Measurements from ENCODE around the gene MEI4.

DNA sequence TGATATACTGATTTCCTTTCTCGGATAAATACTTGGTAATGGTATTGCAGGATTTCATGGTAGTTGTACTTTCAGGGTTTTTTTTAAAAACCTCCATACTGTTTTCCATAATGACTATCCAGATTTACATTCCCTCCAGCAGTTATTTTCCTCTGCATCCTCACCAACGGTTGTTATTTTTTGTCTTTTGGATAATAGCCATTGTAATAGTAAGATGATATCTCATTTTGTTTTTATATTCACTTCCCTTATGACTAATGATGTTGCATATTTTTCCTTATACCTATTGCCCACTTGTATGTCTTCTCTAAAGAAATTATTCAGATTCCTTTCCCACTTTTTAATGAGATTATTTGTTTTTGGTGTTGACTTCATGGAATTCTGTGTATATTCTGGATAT lies 231.0 kb downstream of the MEI4 start:
- TF ChIP-seq, protein P1, sequence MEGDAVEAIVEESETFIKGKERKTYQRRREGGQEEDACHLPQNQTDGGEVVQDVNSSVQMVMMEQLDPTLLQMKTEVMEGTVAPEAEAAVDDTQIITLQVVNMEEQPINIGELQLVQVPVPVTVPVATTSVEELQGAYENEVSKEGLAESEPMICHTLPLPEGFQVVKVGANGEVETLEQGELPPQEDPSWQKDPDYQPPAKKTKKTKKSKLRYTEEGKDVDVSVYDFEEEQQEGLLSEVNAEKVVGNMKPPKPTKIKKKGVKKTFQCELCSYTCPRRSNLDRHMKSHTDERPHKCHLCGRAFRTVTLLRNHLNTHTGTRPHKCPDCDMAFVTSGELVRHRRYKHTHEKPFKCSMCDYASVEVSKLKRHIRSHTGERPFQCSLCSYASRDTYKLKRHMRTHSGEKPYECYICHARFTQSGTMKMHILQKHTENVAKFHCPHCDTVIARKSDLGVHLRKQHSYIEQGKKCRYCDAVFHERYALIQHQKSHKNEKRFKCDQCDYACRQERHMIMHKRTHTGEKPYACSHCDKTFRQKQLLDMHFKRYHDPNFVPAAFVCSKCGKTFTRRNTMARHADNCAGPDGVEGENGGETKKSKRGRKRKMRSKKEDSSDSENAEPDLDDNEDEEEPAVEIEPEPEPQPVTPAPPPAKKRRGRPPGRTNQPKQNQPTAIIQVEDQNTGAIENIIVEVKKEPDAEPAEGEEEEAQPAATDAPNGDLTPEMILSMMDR (IDR thresholded peaks at IDR 0.05 in 2 of 3, conservative IDR thresholded peaks at IDR 0.05 in 1 of 3; ENCODE audit: borderline replicate concordance in 1 of 3, insufficient read depth in 1 of 3, low read depth in 2 of 3, low read length in 2 of 3) = no peak
- TF ChIP-seq POLR2A (IDR thresholded peaks at IDR 0.05; ENCODE audit: borderline replicate concordance, extremely low read depth, insufficient read depth, insufficient read length) (no peak), RAD21 (IDR thresholded peaks at IDR 0.05; ENCODE audit: low read depth) (no peak), POLR2AphosphoS5 (IDR thresholded peaks at IDR 0.05; ENCODE audit: low read depth, low read length) (no peak), EZH2 (IDR thresholded peaks at IDR 0.05) (no peak), EZH2phosphoT487 (IDR thresholded peaks at IDR 0.05; ENCODE audit: borderline replicate concordance) (no peak), CEBPB (IDR thresholded peaks at IDR 0.05; ENCODE audit: low read depth) (no peak), TCF7L2 (IDR thresholded peaks at IDR 0.05; ENCODE audit: borderline replicate concordance, extremely low read depth, insufficient read depth, insufficient read length) (no peak), SRF (IDR thresholded peaks at IDR 0.05; ENCODE audit: low read depth) (no peak), ELF1 (IDR thresholded peaks at IDR 0.05; ENCODE audit: borderline replicate concordance, low read depth) (no peak)
- TF ChIP-seq, protein P2, sequence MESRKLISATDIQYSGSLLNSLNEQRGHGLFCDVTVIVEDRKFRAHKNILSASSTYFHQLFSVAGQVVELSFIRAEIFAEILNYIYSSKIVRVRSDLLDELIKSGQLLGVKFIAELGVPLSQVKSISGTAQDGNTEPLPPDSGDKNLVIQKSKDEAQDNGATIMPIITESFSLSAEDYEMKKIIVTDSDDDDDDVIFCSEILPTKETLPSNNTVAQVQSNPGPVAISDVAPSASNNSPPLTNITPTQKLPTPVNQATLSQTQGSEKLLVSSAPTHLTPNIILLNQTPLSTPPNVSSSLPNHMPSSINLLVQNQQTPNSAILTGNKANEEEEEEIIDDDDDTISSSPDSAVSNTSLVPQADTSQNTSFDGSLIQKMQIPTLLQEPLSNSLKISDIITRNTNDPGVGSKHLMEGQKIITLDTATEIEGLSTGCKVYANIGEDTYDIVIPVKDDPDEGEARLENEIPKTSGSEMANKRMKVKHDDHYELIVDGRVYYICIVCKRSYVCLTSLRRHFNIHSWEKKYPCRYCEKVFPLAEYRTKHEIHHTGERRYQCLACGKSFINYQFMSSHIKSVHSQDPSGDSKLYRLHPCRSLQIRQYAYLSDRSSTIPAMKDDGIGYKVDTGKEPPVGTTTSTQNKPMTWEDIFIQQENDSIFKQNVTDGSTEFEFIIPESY (IDR thresholded peaks at IDR 0.05; ENCODE audit: extremely low read depth, insufficient replicate concordance, low read length) = no peak
- TF ChIP-seq, protein P3, sequence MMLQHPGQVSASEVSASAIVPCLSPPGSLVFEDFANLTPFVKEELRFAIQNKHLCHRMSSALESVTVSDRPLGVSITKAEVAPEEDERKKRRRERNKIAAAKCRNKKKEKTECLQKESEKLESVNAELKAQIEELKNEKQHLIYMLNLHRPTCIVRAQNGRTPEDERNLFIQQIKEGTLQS (IDR thresholded peaks at IDR 0.05) = no peak
- TF ChIP-seq, protein P4, sequence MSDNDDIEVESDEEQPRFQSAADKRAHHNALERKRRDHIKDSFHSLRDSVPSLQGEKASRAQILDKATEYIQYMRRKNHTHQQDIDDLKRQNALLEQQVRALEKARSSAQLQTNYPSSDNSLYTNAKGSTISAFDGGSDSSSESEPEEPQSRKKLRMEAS (IDR thresholded peaks at IDR 0.05) = no peak
- TF ChIP-seq, protein P5, sequence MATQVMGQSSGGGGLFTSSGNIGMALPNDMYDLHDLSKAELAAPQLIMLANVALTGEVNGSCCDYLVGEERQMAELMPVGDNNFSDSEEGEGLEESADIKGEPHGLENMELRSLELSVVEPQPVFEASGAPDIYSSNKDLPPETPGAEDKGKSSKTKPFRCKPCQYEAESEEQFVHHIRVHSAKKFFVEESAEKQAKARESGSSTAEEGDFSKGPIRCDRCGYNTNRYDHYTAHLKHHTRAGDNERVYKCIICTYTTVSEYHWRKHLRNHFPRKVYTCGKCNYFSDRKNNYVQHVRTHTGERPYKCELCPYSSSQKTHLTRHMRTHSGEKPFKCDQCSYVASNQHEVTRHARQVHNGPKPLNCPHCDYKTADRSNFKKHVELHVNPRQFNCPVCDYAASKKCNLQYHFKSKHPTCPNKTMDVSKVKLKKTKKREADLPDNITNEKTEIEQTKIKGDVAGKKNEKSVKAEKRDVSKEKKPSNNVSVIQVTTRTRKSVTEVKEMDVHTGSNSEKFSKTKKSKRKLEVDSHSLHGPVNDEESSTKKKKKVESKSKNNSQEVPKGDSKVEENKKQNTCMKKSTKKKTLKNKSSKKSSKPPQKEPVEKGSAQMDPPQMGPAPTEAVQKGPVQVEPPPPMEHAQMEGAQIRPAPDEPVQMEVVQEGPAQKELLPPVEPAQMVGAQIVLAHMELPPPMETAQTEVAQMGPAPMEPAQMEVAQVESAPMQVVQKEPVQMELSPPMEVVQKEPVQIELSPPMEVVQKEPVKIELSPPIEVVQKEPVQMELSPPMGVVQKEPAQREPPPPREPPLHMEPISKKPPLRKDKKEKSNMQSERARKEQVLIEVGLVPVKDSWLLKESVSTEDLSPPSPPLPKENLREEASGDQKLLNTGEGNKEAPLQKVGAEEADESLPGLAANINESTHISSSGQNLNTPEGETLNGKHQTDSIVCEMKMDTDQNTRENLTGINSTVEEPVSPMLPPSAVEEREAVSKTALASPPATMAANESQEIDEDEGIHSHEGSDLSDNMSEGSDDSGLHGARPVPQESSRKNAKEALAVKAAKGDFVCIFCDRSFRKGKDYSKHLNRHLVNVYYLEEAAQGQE (IDR thresholded peaks at IDR 0.05; ENCODE audit: low read depth) = no peak

Measured in HCT116 (cell line).